ENCODE results near the gene SLC25A19.

Gene SLC25A19

DNA sequence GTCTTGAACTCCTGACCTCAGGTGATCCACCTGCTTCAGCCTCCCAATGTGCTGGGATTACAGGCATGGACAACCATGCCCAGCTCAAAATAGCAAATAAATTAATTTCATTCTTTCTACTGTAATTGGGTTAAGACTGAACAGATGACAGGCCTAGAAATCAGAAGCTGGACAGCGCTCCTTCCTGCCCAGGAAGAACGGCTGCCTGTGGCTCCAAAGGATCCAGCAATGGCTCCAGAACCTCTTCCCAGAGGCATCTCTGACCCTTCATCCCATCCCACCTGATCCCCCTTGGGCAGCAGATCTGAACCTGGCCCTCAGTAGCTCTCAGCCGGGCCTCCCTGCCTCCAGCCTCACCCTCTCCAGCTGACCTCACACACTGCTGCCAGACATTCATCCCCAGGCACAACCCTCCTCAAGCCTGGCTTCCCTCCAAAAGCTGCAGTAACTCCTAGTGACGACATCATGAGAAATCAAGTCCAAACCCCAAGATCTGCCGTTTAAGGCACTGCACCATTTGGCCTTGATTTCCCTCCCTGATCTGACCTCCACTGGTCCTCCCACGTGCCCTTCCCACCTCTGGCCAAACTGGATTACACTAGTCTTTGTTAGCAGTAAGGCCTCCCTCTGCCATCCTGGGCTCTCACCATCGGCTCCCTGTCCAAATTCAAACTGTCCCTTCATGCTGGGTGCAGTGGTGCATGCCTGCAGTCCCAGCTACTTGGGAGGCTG lies 15.1 kb downstream of the SLC25A19 start:
- no peak for DNase-seq (ENCODE audit: low read depth)
- TF ChIP-seq, protein P1, sequence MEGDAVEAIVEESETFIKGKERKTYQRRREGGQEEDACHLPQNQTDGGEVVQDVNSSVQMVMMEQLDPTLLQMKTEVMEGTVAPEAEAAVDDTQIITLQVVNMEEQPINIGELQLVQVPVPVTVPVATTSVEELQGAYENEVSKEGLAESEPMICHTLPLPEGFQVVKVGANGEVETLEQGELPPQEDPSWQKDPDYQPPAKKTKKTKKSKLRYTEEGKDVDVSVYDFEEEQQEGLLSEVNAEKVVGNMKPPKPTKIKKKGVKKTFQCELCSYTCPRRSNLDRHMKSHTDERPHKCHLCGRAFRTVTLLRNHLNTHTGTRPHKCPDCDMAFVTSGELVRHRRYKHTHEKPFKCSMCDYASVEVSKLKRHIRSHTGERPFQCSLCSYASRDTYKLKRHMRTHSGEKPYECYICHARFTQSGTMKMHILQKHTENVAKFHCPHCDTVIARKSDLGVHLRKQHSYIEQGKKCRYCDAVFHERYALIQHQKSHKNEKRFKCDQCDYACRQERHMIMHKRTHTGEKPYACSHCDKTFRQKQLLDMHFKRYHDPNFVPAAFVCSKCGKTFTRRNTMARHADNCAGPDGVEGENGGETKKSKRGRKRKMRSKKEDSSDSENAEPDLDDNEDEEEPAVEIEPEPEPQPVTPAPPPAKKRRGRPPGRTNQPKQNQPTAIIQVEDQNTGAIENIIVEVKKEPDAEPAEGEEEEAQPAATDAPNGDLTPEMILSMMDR (IDR thresholded peaks at IDR 0.05; ENCODE audit: control insufficient read depth, extremely low read depth, insufficient read depth), result no peak

DNA sequence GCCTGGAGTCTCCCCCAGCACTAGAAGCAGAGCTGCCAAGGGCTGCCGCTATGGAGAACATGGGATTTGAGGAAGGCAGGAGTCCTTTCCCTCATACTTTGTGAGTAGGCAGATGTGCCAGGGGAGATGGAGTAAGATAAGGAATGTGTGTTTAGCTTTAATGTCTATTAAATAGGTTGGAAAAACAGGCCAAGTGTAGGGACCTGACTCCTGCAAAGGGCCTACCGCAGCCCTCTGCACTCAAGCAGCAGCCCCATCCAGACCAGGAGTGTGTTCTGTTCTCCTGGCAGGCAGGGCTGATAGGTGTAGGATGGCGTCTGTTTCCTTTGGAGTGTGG lies 16.4 kb downstream of the SLC25A19 start:
- H3K4me3 ChIP-seq (ENCODE audit: low read depth, low read length), result no peak overlapping the region
- DNase-seq (ENCODE audit: low read depth), result no peak
- TF ChIP-seq, protein P1 (IDR thresholded peaks at IDR 0.05; ENCODE audit: control insufficient read depth, extremely low read depth, insufficient read depth), result no peak

More for the DNA sequence above, 15.1 kb downstream of the SLC25A19 start:
- H3K4me3 ChIP-seq (ENCODE audit: low read depth, low read length), result no peak overlapping the region

DNA sequence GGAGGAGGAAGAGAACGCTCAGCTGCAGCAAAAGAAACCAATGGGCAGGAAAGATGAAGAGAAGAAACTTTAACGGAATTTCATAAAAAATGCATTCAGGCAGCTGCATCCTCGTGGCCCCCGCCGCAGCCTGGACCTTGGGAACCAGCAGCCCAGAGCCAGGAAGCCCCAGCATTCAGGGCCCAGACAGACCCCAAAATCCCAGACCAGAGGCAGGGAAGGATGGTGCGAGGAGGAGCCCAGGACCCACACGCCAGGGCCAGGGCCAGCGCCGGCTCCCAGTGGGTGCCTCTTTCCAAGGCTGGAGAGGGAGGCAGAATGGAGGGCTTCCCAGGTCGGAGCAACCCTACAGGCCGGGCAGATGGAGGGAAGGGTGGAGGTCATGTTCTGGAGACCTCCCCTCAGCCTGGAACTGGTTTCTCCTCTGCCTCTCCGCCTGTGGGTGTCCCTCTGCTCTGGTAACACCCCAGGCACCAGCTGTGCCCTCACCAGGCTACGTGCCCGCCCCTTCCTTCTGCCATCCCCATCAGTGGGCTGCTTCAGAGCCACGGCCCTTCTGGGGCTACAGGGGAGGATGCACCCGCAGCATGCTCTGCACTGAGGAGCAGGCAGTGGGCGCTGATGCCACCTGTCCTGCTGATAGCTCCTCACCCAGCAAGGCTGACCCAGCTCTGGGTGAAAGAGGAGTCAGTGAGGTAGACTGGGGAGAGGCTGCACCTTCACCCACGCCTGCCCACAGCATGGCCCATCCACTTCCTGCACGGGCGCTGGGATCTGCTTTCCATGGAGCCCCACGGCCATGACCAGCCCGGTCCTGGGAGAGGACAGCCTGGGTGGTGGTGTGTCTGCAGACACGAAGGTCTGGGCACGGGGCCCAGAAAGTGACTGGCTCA lies 17.0 kb downstream of the SLC25A19 start:
- TF ChIP-seq, protein P1 (IDR thresholded peaks at IDR 0.05; ENCODE audit: control insufficient read depth, extremely low read depth, insufficient read depth), result no peak
- no peak for DNase-seq (ENCODE audit: low read depth)
- peak overlapping the region; percentile 92 for H3K4me3 ChIP-seq (ENCODE audit: low read depth, low read length)

DNA sequence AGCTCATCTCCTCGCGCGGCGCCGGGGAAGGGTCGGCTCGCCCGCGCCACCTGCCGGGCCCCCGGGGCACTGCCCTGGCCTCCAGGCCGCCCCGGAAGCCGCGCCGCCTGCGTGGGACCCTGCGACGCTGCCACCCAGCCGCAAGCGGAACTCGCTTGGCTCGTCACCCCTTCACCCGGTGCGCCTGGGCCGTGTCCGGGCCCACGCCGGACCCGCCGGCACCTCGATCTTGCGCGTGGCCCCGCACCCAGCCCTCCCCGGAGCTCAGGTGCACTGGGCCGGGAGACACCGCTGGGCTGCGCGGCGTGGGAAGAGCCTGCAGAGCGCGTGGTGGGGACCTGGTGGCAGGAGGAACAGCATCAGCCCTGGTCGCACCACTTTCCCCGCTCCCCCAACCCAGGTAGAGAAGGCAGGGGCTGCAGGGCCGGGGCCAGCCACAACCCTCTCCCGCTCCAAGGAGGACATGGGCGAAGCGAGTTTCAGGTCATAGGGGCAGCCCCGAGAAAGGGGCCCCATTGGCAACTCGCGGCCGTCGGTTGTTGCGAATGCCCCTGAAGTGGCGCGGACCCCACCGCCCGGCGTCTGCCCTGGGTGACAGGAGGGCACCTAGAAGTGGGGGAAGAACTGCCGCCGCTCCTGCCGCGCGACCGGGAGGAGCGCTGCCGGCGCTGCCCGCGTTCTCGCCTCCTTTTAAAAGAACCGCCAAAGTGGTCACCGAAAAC lies 17.8 kb downstream of the SLC25A19 start:
- no peak for DNase-seq (ENCODE audit: low read depth)
- TF ChIP-seq, protein P1 (IDR thresholded peaks at IDR 0.05; ENCODE audit: control insufficient read depth, extremely low read depth, insufficient read depth), result peak; percentile 93

DNA sequence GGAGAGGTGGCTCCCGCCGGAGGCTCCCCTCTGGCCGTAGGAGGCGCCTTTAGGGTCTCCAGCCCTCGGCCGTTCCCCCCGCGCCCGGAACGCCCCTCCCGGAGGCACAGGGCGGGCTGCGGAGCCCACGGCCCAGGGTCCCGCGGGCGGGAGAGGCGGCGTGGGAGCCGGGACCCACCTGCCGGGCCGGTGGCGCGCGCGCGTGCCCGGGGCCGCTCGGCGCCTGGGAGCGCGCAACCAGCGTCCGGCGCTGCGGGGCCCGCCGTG lies 18.3 kb downstream of the SLC25A19 start, which contains the start of gene MIF4GD:
TSS of gene MIF4GD (minus strand) at position 266 of the 267 bp plus-strand sequence. CDS start 1,036 bp downstream, outside the sequence.
- DNase-seq (ENCODE audit: low read depth), result no peak
- peak within 1 kb of the TSS; percentile 92 for H3K4me3 ChIP-seq (ENCODE audit: low read depth, low read length)
- TF ChIP-seq, protein P1 (IDR thresholded peaks at IDR 0.05; ENCODE audit: control insufficient read depth, extremely low read depth, insufficient read depth), result no peak

More for the DNA sequence above, 17.8 kb downstream of the SLC25A19 start:
- H3K4me3 ChIP-seq (ENCODE audit: low read depth, low read length), result peak overlapping the region; percentile 92

DNA sequence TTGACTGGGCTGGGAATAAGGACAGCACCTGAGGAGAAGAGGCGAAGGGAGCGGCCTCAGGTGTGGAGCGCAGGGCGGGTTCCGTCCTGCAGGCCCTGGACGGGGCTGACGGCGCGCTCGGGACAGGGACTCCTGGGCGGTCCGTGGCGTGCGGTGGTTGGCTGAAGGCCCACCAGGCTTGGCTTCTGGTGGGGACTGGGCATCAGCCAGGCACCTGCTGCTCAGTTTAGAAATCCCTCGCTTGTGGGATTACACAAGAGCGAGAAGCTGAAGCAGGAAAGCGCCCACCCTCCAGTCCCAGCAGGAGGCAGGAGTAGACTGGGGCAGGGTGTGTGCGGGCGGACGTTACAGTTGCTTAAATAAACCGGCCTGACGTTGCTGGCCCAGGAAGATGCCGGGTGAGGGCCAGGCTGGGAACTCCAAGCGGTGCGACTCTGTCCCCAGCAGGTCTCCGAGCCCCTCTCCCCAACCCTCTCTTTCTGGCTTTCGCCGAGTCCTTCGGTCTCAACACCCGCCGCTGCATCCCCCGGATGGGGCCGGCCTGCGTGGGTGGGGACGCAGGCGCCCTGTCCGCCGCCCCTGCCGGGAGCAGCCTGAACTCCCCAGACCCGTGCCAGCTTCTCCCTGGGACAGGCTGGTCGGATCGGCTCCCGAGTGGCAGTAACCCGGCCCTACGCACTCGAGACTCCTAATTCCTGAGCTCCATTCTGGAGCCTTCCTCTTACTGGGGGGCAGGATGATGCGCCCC lies 18.8 kb downstream of the SLC25A19 start:
- no peak for DNase-seq (ENCODE audit: low read depth)

More for the DNA sequence above, 18.8 kb downstream of the SLC25A19 start:
- H3K4me3 ChIP-seq (ENCODE audit: low read depth, low read length), result peak overlapping the region; percentile 92
- TF ChIP-seq, protein P1 (IDR thresholded peaks at IDR 0.05; ENCODE audit: control insufficient read depth, extremely low read depth, insufficient read depth), result peak; percentile 23; the same call in 1 of the 2 replicates

All from LNCaP clone FGC (cell line).